Natural killer cell (primary cell): ENCODE data around the gene HSD17B12. TPM values are rescaled to one million over a fixed set of nuclear protein-coding genes. Genes with fewer than 3 reads are reported as not detected.
A peak's percentile ranks its signal among the peaks of the same experiment; 100 is the strongest.

Source experiments
- ATAC-seq, 3 donors: fragments of 150-1000 bp in 2 of 3; fragments of 200-7000 bp in 1 of 3; cut with Tn5 transposase; 1 replicate in 1 of 3; 2 replicates in 2 of 3; pipeline ENCODE4 v1.10.0; 2021; ENCODE audit warnings: mild to moderate bottlenecking in 2 of 3, moderate library complexity in 2 of 3
- DNase-seq, 2 donors: peaks; one replicate each; pipeline versions ENCODE4 v3.0.0 to v3.0.0-alpha.2; 2013 to 2021; ENCODE audit warnings: mixed read lengths in 1 of 2
- H3K27ac ChIP-seq: one replicate; pipeline ENCODE4 v1.5.1; 2013; ENCODE audit warnings: mild to moderate bottlenecking, low read length
- H3K27me3 ChIP-seq: one replicate; pipeline ENCODE4 v1.6.1; 2013; ENCODE audit warnings: low read length; ENCODE audit not compliant: control insufficient read depth, insufficient read depth
- H3K36me3 ChIP-seq: one replicate; pipeline ENCODE4 v1.6.1; 2013; ENCODE audit warnings: low read length; ENCODE audit not compliant: control insufficient read depth, insufficient read depth
- H3K4me1 ChIP-seq: one replicate; pipeline ENCODE4 v1.6.1; 2013; ENCODE audit warnings: low read length; ENCODE audit not compliant: control insufficient read depth, insufficient read depth
- H3K4me3 ChIP-seq: one replicate; pipeline ENCODE4 v1.5.1; 2013; ENCODE audit warnings: low read length
- H3K9me3 ChIP-seq: one replicate; pipeline ENCODE4 v1.6.1; 2013; ENCODE audit warnings: low read length; ENCODE audit not compliant: control insufficient read depth, insufficient read depth
- H3K27ac Mint-ChIP-seq, 2 donors: one replicate each; pipeline ENCODE4 v1.8.0; 2022; ENCODE audit warnings: mild to moderate bottlenecking in 2 of 2, mixed read lengths in 2 of 2, moderate library complexity in 1 of 2
- H3K27me3 Mint-ChIP-seq, 2 donors: one replicate each; pipeline ENCODE4 v1.8.0; 2022; ENCODE audit warnings: low read depth in 2 of 2, mixed read lengths in 2 of 2
- H3K36me3 Mint-ChIP-seq: one replicate; pipeline ENCODE4 v1.8.0; 2022; ENCODE audit warnings: mixed read lengths
- H3K4me1 Mint-ChIP-seq, 2 donors: one replicate each; pipeline ENCODE4 v1.8.0; 2022; ENCODE audit warnings: mixed read lengths in 2 of 2
- H3K4me3 Mint-ChIP-seq: one replicate; pipeline ENCODE4 v1.8.0; 2022; ENCODE audit warnings: mild to moderate bottlenecking, moderate library complexity, mixed read lengths
- H3K9me3 Mint-ChIP-seq, 2 donors: one replicate each; pipeline ENCODE4 v1.8.0; 2022; ENCODE audit warnings: mixed read lengths in 2 of 2
- CTCF ChIP-seq: fragments of 200-600 bp; IDR thresholded peaks from one replicate; pipeline ENCODE4 v1.8.0; 2022; ENCODE audit warnings: antibody characterized with exemption
- WGBS: methylation state at CpG from one replicate; pipeline ENCODE4 v1.1.7; 2013; ENCODE audit warnings: missing lambda C conversion rate; ENCODE audit not compliant: insufficient coverage; 5-methylcytosine and 5-hydroxymethylcytosine counted together
- intact Hi-C: fragments of 100-400 bp; cut with micrococcal nuclease; formaldehyde crosslinking; loops from one replicate; pipeline ENCODE4 v1.14.2; 2022
- total RNA-seq, 4 donors: library from RNA; stranded (reverse); fragments of 120-200 nt in 1 of 4; gene quantifications; one replicate each; pipeline versions ENCODE4 v1.2.3 to v1.2.4, GENCODE V29; 2013 to 2022

The HSD17B12 gene
- total RNA-seq, 3 donors from 2014 or later (not counting 1 experiment from before 2014, with no cell fraction given): 21.0 to 26.3 (median 26.1) TPM

- Histone ChIP-seq H3K4me1 (peaks cover 16% of the 10 kb centered on the region), H3K4me3 (no peak overlapping the region), H3K27ac (no peak overlapping the region), H3K9me3 (no peaks in the 10 kb centered on the region), H3K27me3 (no peaks in the 10 kb centered on the region), H3K36me3 (no peaks in the 10 kb centered on the region)
- intact Hi-C loops: loop anchor here (5.0 kb wide), 1 partner anchor 555 kb away; the partner anchor contains the start of gene API5
- H3K27ac Mint-ChIP-seq: peak overlapping the region in 1 of 2 donors; percentile 86
- peaks cover 6 to 8% of the 10 kb centered on the region in 2 donors for H3K27me3 Mint-ChIP-seq
- no peak overlapping the region for H3K4me3 Mint-ChIP-seq
- peaks cover 28 to 29% of the 10 kb centered on the region in 2 donors for H3K4me1 Mint-ChIP-seq
- no peak for ATAC-seq
- H3K36me3 Mint-ChIP-seq: no peaks in the 10 kb centered on the region
- no peak for TF ChIP-seq CTCF
- H3K9me3 Mint-ChIP-seq: no peaks in the 10 kb centered on the region
- no peak for DNase-seq
These were observed 186.4 kb downstream of the HSD17B12 start for GRCh38 chr11:43866969-43867368.

GRCh38 chr11:43868852-43869567, 188.5 kb downstream of the HSD17B12 start:
- intact Hi-C loops: loop anchor here (1.0 to 5.0 kb wide), 3 partner anchors 11 to 557 kb away; partner anchors contain the start of genes ALKBH3, API5 and HSD17B12
- Histone ChIP-seq H3K9me3 (no peaks in the 10 kb centered on the region), H3K4me1 (peaks cover 16% of the 10 kb centered on the region), H3K4me3 (no peak overlapping the region), H3K36me3 (no peaks in the 10 kb centered on the region), H3K27me3 (no peaks in the 10 kb centered on the region), H3K27ac (peak overlapping the region; percentile 84)
- DNase-seq: peak; percentile 25 to 77
- H3K9me3 Mint-ChIP-seq: no peaks in the 10 kb centered on the region
- H3K27ac Mint-ChIP-seq: peak overlapping the region; percentile 73 to 86
- WGBS: under 1% methylated on average over 5 of the region's 5 CpGs
- H3K4me3 Mint-ChIP-seq: peak overlapping the region; percentile 43
- peaks cover 9 to 14% of the 10 kb centered on the region in 2 donors for H3K27me3 Mint-ChIP-seq
- H3K4me1 Mint-ChIP-seq: peaks cover 28 to 29% of the 10 kb centered on the region in 2 donors
- H3K36me3 Mint-ChIP-seq: no peaks in the 10 kb centered on the region
- no peak for TF ChIP-seq CTCF
- ATAC-seq: peak; percentile 89 to 98 (median 96)

GRCh38 chr11:43871051-43871450, 190.5 kb downstream of the HSD17B12 start:
- H3K27ac Mint-ChIP-seq: no peak overlapping the region
- Histone ChIP-seq H3K9me3 (no peaks in the 10 kb centered on the region), H3K27me3 (no peaks in the 10 kb centered on the region), H3K4me3 (no peak overlapping the region), H3K36me3 (no peaks in the 10 kb centered on the region), H3K4me1 (peaks cover 16% of the 10 kb centered on the region), H3K27ac (no peak overlapping the region)
- H3K9me3 Mint-ChIP-seq: no peaks in the 10 kb centered on the region
- peaks cover 28 to 29% of the 10 kb centered on the region in 2 donors for H3K4me1 Mint-ChIP-seq
- ATAC-seq: no peak
- 92% methylated on average over 2 of the region's 2 CpGs for WGBS
- no peaks in the 10 kb centered on the region for H3K36me3 Mint-ChIP-seq
- H3K4me3 Mint-ChIP-seq: no peak overlapping the region
- H3K27me3 Mint-ChIP-seq: peaks cover 11 to 12% of the 10 kb centered on the region in 2 donors
- no peak for TF ChIP-seq CTCF
- no peak for DNase-seq
- intact Hi-C loops: no loop called here
